ENCODE measurements around the gene PTPN6. TPM values are rescaled to one million over a fixed set of nuclear protein-coding genes. Genes with fewer than 3 reads are reported as not detected.

Gene PTPN6
- total RNA-seq, 1 donor from 2014 or later = 341 TPM

- Mint-ChIP-seq H3K27ac (peak overlapping the region; percentile 77), H3K9me3 (no peaks in the 10 kb centered on the region), H3K4me1 (ENCODE audit: low read depth) (peaks cover 62% of the 10 kb centered on the region), H3K4me3 (peak overlapping the region; percentile 93), H3K36me3 (ENCODE audit: low read depth) (peaks cover 10% of the 10 kb centered on the region), H3K27me3 (ENCODE audit: insufficient read depth) (peaks cover 3% of the 10 kb centered on the region)
- no peak for DNase-seq (ENCODE audit: low spot score)
- intact Hi-C loops (cut with micrococcal nuclease) = no loop called here
Measured at GRCh38 chr12:6928022-6928702, 23.0 kb upstream of the PTPN6 start.

DNA sequence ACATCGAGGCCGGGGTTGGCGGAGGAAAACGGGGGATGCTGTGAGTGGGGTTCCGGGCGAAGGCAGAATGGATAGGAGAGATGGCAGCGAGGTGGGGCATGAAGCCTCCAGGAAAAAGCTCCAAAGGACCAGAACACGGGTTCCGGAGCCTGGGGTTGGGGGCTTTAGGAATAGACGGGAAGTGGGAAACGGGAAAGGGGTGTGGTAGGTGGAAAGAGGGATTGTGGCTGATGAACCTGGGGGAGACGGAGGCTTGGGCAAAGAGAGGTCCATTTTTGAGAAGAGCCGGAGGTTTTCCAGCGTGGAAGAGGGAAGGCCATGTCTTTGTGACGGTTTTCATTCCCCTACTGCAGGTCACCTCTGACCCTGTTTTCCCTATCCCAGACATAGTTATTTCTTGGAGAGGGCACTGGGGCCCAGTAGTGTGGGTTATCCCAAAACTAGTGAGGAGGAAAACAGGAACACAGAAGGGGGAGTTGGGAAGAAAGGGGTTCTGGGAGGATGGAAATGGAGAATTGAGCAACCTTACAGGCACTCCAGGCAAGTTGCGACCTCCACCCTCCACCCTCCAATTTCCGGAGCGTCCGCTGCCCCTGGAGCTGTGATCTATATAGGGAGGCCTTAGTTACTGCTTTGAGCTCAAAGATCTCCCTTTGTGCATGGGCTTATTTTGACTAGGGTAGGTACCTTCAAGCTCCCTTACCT lies 22.3 kb upstream of the PTPN6 start:
- Mint-ChIP-seq H3K27ac (peak overlapping the region; percentile 84), H3K4me3 (peak overlapping the region; percentile 93), H3K9me3 (no peaks in the 10 kb centered on the region), H3K27me3 (ENCODE audit: insufficient read depth) (peaks cover 3% of the 10 kb centered on the region), H3K36me3 (ENCODE audit: low read depth) (peaks cover 14% of the 10 kb centered on the region), H3K4me1 (ENCODE audit: low read depth) (peaks cover 64% of the 10 kb centered on the region)
- intact Hi-C loops (cut with micrococcal nuclease) = no loop called here
- DNase-seq (ENCODE audit: low spot score) = no peak

- H3K27ac Mint-ChIP-seq = peak overlapping the region; percentile 84
- H3K4me1 Mint-ChIP-seq (ENCODE audit: low read depth) = peaks cover 63% of the 10 kb centered on the region
- intact Hi-C loops (cut with micrococcal nuclease) = no loop called here
- no peaks in the 10 kb centered on the region for H3K9me3 Mint-ChIP-seq
- H3K27me3 Mint-ChIP-seq (ENCODE audit: insufficient read depth) = peaks cover 3% of the 10 kb centered on the region
- peak overlapping the region; percentile 93 for H3K4me3 Mint-ChIP-seq
- no peak for DNase-seq (ENCODE audit: low spot score)
- peaks cover 18% of the 10 kb centered on the region for H3K36me3 Mint-ChIP-seq (ENCODE audit: low read depth)
Measured at GRCh38 chr12:6929466-6930452, 21.4 kb upstream of the PTPN6 start.

DNA sequence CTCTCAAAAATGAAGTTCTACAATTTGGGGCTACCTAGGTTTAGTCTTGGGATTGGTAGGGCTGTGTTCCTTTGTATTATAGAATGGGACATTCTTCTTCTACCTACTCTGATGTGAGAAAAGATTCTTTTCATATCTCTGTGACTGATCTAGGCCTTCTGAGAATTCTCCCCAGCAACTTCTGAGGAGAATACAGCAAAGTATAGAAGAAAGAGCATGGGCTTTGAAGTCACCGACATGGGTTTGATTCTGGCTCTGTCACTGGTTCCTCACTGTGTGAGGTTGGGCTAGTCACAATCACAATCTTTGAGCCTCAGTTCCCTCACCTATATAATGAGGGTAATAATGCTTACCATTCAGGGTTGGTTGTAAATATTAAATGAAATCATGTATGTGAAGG lies 18.4 kb upstream of the PTPN6 start:
- Mint-ChIP-seq H3K36me3 (ENCODE audit: low read depth) (peaks cover 35% of the 10 kb centered on the region), H3K27me3 (ENCODE audit: insufficient read depth) (no peaks in the 10 kb centered on the region), H3K27ac (peak overlapping the region; percentile 65), H3K4me1 (ENCODE audit: low read depth) (peaks cover 74% of the 10 kb centered on the region), H3K9me3 (no peaks in the 10 kb centered on the region), H3K4me3 (peak overlapping the region; percentile 27)
- intact Hi-C loops (cut with micrococcal nuclease) = loop anchor here (2.0 kb wide), 1 partner anchor 18 kb away; the partner anchor contains the start of gene ENO2
- no peak for DNase-seq (ENCODE audit: low spot score)

GRCh38 chr12:6934110-6934509 lies 17.0 kb upstream of the PTPN6 start:
- peak overlapping the region; percentile 25 for H3K4me3 Mint-ChIP-seq
- H3K27ac Mint-ChIP-seq = peak overlapping the region; percentile 98
- no peak for DNase-seq (ENCODE audit: low spot score)
- intact Hi-C loops (cut with micrococcal nuclease) = no loop called here
- no peaks in the 10 kb centered on the region for H3K27me3 Mint-ChIP-seq (ENCODE audit: insufficient read depth)
- H3K4me1 Mint-ChIP-seq (ENCODE audit: low read depth) = peaks cover 76% of the 10 kb centered on the region
- H3K36me3 Mint-ChIP-seq (ENCODE audit: low read depth) = peaks cover 34% of the 10 kb centered on the region
- H3K9me3 Mint-ChIP-seq = no peaks in the 10 kb centered on the region

- Mint-ChIP-seq H3K36me3 (ENCODE audit: low read depth) (peaks cover 41% of the 10 kb centered on the region), H3K4me3 (peak overlapping the region; percentile 88), H3K4me1 (ENCODE audit: low read depth) (peaks cover 66% of the 10 kb centered on the region), H3K27ac (peak overlapping the region; percentile 98), H3K9me3 (no peaks in the 10 kb centered on the region), H3K27me3 (ENCODE audit: insufficient read depth) (no peaks in the 10 kb centered on the region)
- intact Hi-C loops (cut with micrococcal nuclease) = no loop called here
- DNase-seq (ENCODE audit: low spot score) = no peak
Measured at GRCh38 chr12:6935371-6936193, 15.6 kb upstream of the PTPN6 start.

DNA sequence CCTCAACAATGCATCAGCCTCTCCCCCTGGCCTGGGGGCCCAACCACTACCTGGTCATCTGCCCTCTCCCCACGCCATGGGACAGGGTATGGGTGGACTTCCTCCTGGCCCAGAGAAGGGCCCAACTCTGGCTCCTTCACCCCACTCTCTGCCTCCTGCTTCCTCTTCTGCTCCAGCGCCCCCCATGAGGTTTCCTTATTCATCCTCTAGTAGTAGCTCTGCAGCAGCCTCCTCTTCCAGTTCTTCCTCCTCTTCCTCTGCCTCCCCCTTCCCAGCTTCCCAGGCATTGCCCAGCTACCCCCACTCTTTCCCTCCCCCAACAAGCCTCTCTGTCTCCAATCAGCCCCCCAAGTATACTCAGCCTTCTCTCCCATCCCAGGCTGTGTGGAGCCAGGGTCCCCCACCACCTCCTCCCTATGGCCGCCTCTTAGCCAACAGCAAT lies 14.9 kb upstream of the PTPN6 start:
- no peaks in the 10 kb centered on the region for H3K27me3 Mint-ChIP-seq (ENCODE audit: insufficient read depth)
- peaks cover 43% of the 10 kb centered on the region for H3K36me3 Mint-ChIP-seq (ENCODE audit: low read depth)
- no peak for DNase-seq (ENCODE audit: low spot score)
- peak overlapping the region; percentile 98 for H3K27ac Mint-ChIP-seq
- intact Hi-C loops (cut with micrococcal nuclease) = no loop called here
- peaks cover 60% of the 10 kb centered on the region for H3K4me1 Mint-ChIP-seq (ENCODE audit: low read depth)
- no peaks in the 10 kb centered on the region for H3K9me3 Mint-ChIP-seq
- H3K4me3 Mint-ChIP-seq = peak overlapping the region; percentile 88

GRCh38 chr12:6936636-6937480 lies 14.3 kb upstream of the PTPN6 start:
- peak overlapping the region; percentile 98 for H3K27ac Mint-ChIP-seq
- H3K27me3 Mint-ChIP-seq (ENCODE audit: insufficient read depth) = no peaks in the 10 kb centered on the region
- intact Hi-C loops (cut with micrococcal nuclease) = no loop called here
- H3K4me1 Mint-ChIP-seq (ENCODE audit: low read depth) = peaks cover 60% of the 10 kb centered on the region
- peaks cover 43% of the 10 kb centered on the region for H3K36me3 Mint-ChIP-seq (ENCODE audit: low read depth)
- peak; percentile 50 for DNase-seq (ENCODE audit: low spot score)
- H3K9me3 Mint-ChIP-seq = no peaks in the 10 kb centered on the region
- H3K4me3 Mint-ChIP-seq = peak overlapping the region; percentile 88

GRCh38 chr12:6937481-6938352 lies 13.4 kb upstream of the PTPN6 start:
- Mint-ChIP-seq H3K9me3 (no peaks in the 10 kb centered on the region), H3K4me3 (peak overlapping the region; percentile 88), H3K27me3 (ENCODE audit: insufficient read depth) (no peaks in the 10 kb centered on the region), H3K4me1 (ENCODE audit: low read depth) (peaks cover 59% of the 10 kb centered on the region), H3K36me3 (ENCODE audit: low read depth) (peaks cover 46% of the 10 kb centered on the region), H3K27ac (peak overlapping the region; percentile 98)
- DNase-seq (ENCODE audit: low spot score) = peak; percentile 91
- intact Hi-C loops (cut with micrococcal nuclease) = loop anchor here (1.0 kb wide), 8 partner anchors 9 to 274 kb away; partner anchors contain the start of genes EMG1, ING4, LRRC23 and PHB2

- Mint-ChIP-seq H3K4me1 (ENCODE audit: low read depth) (peaks cover 61% of the 10 kb centered on the region), H3K27ac (peak overlapping the region; percentile 98), H3K4me3 (peak overlapping the region; percentile 88), H3K9me3 (no peaks in the 10 kb centered on the region), H3K36me3 (ENCODE audit: low read depth) (peaks cover 43% of the 10 kb centered on the region), H3K27me3 (ENCODE audit: insufficient read depth) (no peaks in the 10 kb centered on the region)
- no peak for DNase-seq (ENCODE audit: low spot score)
- intact Hi-C loops (cut with micrococcal nuclease) = loop anchor here (1.0 kb wide), 8 partner anchors 8 to 275 kb away; partner anchors contain the start of genes EMG1, ING4, LRRC23 and PHB2
Measured at GRCh38 chr12:6938353-6939190, 12.6 kb upstream of the PTPN6 start.
